Hematopoietic multipotent progenitor cell treated with erythropoietin and hydrocortisone succinate and interleukin-3 and kit ligand, for 6 days (in vitro differentiated cells): Measurements from ENCODE around the gene MAP3K3.
"Not testable (repeated sequence)": the region's sequence is repeated elsewhere in the genome, so short reads cannot be mapped to it uniquely, and the experiment has no call there.

ENCODE experiments used
- DNase-seq: peaks from one replicate; pipeline ENCODE4 v3.0.0-alpha.2; 2015

MAP3K3 gene

DNA sequence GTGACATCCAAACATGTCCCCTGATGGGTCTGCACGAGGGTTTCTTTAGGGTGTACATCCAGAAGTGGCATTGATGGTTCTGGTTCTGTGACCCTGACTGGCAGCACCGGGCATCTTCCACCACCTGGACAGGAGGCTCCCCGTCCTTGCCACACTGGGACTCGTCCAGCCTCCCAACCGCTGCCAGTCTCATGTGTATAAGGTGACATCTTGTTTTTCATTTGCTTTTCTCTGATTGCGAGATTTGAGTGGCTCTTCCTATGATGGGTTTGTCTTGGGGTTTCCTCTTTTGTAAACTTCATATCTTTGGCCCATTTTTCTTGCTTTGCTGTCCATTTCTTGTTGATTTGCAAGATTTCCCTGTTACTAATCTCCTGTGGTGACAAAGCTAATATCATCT lies 86.9 kb downstream of the MAP3K3 start:
- peak; percentile 26 for DNase-seq

- no peak for DNase-seq
These were observed 92.5 kb downstream of the MAP3K3 start for GRCh38 chr17:63714550-63715277.

GRCh38 chr17:63716426-63716825 lies 94.2 kb downstream of the MAP3K3 start:
- DNase-seq = no peak

DNA sequence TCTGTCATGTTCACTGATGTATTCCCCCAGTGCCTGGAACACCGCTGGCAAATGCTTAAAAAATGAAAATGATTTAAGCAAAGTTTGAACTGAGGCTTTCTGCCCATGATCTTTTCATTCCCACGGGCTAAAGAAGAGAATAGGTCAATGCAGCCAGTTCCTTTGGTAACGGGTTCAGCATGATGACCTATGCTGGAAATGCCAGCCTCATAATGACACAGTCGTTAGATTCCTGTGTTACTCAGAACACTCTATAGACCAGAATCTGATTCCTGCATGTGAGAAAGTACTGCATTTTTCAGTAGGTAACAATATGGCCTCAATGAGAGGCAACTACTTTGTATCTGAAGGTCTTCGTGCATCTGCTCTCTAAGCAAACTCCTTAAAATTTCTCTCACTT lies 96.8 kb downstream of the MAP3K3 start:
- no peak for DNase-seq

DNA sequence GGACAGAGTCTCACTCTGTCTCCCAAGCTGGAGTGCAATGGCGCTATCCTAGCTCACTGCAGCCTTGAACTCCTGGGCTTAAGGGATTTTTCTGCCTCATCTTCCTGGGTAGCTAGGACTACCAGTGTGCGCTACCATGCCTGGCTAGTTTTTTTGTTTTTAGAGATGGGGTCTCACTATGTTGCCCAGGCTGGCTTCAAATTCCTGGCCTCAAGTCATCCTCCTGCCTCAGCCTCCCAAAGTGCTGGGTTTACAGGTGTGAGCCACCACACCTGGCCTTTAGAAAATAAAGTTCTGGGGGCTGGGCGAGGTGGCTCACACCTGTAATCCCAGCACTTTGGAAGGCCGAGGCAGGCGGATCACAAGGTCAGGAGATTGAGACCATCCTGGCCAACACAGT lies 98.0 kb downstream of the MAP3K3 start:
- DNase-seq = not testable (repeated sequence)

DNA sequence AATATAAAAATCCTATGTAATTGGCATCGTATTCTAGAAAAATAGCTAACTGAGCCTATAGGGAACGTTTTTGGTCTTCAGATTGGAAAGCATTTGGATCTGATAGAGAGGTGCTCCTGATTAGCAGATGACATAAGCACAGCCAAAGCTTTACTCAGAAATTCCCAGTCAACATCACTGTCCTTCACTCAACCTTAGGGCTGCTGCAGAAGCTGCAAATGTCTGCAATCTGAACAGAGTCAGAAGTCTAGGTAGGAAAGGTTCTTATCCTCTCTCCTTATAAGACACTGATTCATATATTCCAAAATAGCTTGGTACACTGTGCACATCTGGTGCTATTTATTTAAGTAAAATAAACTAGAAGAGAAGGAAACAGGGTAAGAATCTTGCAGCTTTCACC lies 100.2 kb downstream of the MAP3K3 start:
- DNase-seq = no peak

- DNase-seq = no peak
These were observed 113.5 kb downstream of the MAP3K3 start for GRCh38 chr17:63735691-63736090.

- peak; percentile 53 for DNase-seq
These were observed 118.4 kb downstream of the MAP3K3 start for GRCh38 chr17:63740464-63741142.

GRCh38 chr17:63741143-63741407 lies 118.9 kb downstream of the MAP3K3 start:
- DNase-seq = peak; percentile 52

- peak; percentile 99 for DNase-seq
These were observed 119.4 kb downstream of the MAP3K3 start, which contains the start of gene STRADA for GRCh38 chr17:63741408-63742173. STRADA (minus strand) TSS chr17:63741799; CDS start chr17:63728369, 13,430 bp downstream.
